ENCODE results near the gene ARL6. TPM values are rescaled to one million over a fixed set of nuclear protein-coding genes. Genes with fewer than 3 reads are reported as not detected.
A peak's percentile ranks its signal among the peaks of the same experiment; 100 is the strongest.

ARL6 gene
- 1.5 TPM for polyA plus RNA-seq (2012; ENCODE audit: insufficient read length, low read depth)

- TF ChIP-seq TAF1 (IDR thresholded peaks at IDR 0.05; ENCODE audit: borderline replicate concordance, insufficient read depth, low read length) (0 out of 2 replicates have a peak, but pooled peaks have one; percentile 43), POLR2AphosphoS5 (IDR thresholded peaks at IDR 0.05; ENCODE audit: low read depth, low read length) (peak; percentile 58; the same call in 1 of the 2 replicates), SIN3A (IDR thresholded peaks at IDR 0.05; ENCODE audit: borderline replicate concordance, insufficient read depth, low read length) (no peak), REST (IDR thresholded peaks at IDR 0.05; ENCODE audit: insufficient read depth in 1 of 2, low read depth in 2 of 2, low read length in 2 of 2) (no peak), FOXP2 (optimal IDR thresholded peaks at IDR 0.05; ENCODE audit: borderline replicate concordance, extremely low read depth, extremely low read length, insufficient read depth) (no peak)
These were observed at the start of gene ARL6 for GRCh38 chr3:97764407-97765238. Gene ARL6 (plus strand): TSS chr3:97764758. CDS start chr3:97768108, 3,350 bp downstream.

GRCh38 chr3:97719156-97719821 lies 45.3 kb upstream of the ARL6 start:
- TF ChIP-seq SIN3A (IDR thresholded peaks at IDR 0.05; ENCODE audit: borderline replicate concordance, insufficient read depth, low read length) (no peak), POLR2AphosphoS5 (IDR thresholded peaks at IDR 0.05; ENCODE audit: low read depth, low read length) (no peak)

GRCh38 chr3:97720417-97720816 lies 44.1 kb upstream of the ARL6 start:
- no peak for TF ChIP-seq POLR2AphosphoS5 (IDR thresholded peaks at IDR 0.05; ENCODE audit: low read depth, low read length)
- TF ChIP-seq TAF1 (IDR thresholded peaks at IDR 0.05; ENCODE audit: borderline replicate concordance, insufficient read depth, low read length): no peak
- no peak for TF ChIP-seq REST (IDR thresholded peaks at IDR 0.05; ENCODE audit: insufficient read depth in 1 of 2, low read depth in 2 of 2, low read length in 2 of 2)
- TF ChIP-seq SIN3A (IDR thresholded peaks at IDR 0.05; ENCODE audit: borderline replicate concordance, insufficient read depth, low read length): no peak
- no peak for TF ChIP-seq FOXP2 (optimal IDR thresholded peaks at IDR 0.05; ENCODE audit: borderline replicate concordance, extremely low read depth, extremely low read length, insufficient read depth)

DNA sequence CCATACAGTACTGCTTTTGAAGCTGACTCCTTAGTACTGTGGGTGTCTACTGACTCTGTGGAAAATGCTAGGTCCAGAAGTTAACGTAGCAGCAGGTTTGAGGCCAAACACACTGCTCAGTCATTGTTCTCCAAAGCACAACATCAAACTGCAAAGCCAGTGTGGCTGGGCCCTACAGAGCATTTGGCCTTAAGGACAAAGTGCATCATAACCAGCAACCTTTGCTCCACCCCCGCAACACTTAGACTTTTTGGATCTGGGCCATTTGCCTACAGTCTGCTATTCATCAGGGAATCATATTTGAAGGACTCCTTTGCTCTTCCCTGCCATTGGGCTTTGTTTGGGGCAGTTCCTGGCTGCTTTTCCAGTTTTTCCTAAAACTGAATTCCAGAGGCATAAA lies 43.1 kb upstream of the ARL6 start:
- no peak for TF ChIP-seq POLR2AphosphoS5 (IDR thresholded peaks at IDR 0.05; ENCODE audit: low read depth, low read length)
- TF ChIP-seq FOXP2 (optimal IDR thresholded peaks at IDR 0.05; ENCODE audit: borderline replicate concordance, extremely low read depth, extremely low read length, insufficient read depth): no peak
- no peak for TF ChIP-seq SIN3A (IDR thresholded peaks at IDR 0.05; ENCODE audit: borderline replicate concordance, insufficient read depth, low read length)
- TF ChIP-seq TAF1 (IDR thresholded peaks at IDR 0.05; ENCODE audit: borderline replicate concordance, insufficient read depth, low read length): no peak
- no peak for TF ChIP-seq REST (IDR thresholded peaks at IDR 0.05; ENCODE audit: insufficient read depth in 1 of 2, low read depth in 2 of 2, low read length in 2 of 2)

DNA sequence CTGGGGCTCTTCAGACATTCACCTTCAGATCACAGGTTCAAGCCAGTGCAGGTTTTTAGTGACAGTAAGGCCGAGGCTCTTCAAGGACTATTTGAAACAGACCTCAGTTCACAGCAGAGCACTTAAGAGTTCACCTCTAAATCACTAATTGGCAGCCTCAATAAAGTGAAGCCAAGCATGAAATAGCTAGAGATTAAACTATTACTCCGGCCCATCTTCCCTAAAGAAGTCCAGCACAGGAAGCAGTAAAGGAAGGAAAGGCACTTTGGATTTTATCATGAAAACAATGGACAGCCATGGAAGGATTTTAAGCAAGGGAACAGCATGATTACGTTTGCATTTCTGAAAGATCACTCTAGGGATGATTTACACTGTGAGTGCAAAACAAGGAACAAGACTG lies 27.6 kb upstream of the ARL6 start:
- no peak for TF ChIP-seq FOXP2 (optimal IDR thresholded peaks at IDR 0.05; ENCODE audit: borderline replicate concordance, extremely low read depth, extremely low read length, insufficient read depth)
- no peak for TF ChIP-seq REST (IDR thresholded peaks at IDR 0.05; ENCODE audit: insufficient read depth in 1 of 2, low read depth in 2 of 2, low read length in 2 of 2)
- TF ChIP-seq TAF1 (IDR thresholded peaks at IDR 0.05; ENCODE audit: borderline replicate concordance, insufficient read depth, low read length): no peak
- TF ChIP-seq SIN3A (IDR thresholded peaks at IDR 0.05; ENCODE audit: borderline replicate concordance, insufficient read depth, low read length): no peak
- no peak for TF ChIP-seq POLR2AphosphoS5 (IDR thresholded peaks at IDR 0.05; ENCODE audit: low read depth, low read length)

Measured in PFSK-1 (cell line).